AG20443 (cell line): ENCODE measurements around the gene BRPF3.

Source experiments
- DNase-seq: peaks from one replicate; pipeline ENCODE4 v3.0.0; 2012; ENCODE audit warnings: low spot score, mixed read lengths

Gene BRPF3

DNA sequence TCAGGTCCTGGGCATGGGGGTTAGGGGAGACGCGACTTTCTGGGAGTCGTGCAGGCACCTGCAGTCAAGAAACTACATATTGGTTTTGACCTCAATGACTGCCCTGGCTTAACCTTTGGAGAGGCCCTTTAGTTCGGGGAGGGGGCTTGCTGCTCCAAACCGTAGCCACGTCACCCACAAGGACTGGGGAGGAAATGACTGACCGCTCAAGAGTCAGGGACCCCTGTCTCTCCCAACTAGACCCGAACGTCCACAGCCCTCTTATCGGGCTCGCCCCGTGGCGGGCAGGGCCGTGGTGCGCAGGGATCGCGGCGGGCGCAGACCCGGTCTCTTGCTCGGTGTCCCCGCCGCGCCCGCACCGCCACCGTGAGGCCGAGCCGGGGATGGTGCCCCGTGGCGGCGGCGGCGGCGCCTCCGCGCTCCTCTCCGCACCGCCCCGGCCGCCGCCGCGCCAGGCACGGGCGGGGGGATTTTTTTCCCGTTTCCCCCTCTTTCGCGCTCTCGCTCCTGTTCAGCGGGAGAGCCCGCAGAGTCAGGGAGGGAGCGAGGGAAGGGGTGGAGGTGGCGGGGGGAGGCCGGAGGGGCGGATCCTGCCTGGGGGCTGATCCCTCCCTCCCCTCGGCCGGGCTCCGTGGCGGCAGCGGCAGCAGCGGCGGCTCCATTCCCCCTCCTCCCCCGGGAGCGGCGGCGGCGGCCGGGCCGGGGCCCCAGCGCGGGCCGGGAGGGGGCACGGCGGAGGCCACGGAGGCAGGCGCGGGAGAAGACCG lies at the start of gene BRPF3:
TSS of gene BRPF3 (plus strand) at position 632 of the 767 bp plus-strand sequence. CDS start 3,579 bp downstream, outside the sequence.
- peak; percentile 92 for DNase-seq

DNA sequence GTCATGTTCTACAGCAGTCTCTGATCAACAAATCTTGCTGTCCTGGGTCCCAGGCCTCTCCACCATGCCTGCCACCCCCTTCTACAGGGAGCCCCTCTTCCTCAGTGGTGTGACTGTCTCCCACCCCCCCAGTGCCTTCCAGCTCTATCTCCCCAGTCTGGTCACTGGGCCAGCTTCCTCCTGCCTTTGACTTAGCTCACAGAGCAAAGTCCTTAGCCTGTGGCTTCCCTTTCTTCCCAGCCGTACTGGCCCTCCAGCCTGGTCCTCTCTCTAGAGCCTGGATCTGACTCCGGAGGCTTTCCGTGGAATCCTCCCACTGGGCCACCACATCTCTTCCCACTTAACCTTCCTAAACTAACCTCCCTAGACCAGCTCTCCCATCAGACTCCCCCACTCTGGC lies 49.2 kb upstream of the BRPF3 start:
- DNase-seq: no peak

DNA sequence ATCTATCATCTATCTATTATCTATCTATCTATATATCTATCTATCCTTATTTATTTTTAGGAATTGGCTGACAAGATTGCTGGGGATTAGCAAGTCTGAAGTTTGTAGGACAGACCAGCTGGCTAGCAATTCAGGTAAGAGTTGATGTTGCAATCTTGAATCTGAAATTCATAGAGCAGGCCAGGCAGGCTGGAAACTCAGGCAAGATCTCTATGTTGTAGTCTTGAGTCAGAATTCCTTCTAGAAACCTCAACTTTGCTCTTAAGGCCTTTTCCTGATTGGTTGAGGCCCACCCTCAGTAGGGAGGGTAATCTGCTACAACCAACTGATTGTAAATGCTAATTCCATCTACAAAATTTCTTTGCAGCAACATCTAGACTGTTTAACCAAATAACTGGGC lies 47.1 kb upstream of the BRPF3 start:
- no peak for DNase-seq

DNA sequence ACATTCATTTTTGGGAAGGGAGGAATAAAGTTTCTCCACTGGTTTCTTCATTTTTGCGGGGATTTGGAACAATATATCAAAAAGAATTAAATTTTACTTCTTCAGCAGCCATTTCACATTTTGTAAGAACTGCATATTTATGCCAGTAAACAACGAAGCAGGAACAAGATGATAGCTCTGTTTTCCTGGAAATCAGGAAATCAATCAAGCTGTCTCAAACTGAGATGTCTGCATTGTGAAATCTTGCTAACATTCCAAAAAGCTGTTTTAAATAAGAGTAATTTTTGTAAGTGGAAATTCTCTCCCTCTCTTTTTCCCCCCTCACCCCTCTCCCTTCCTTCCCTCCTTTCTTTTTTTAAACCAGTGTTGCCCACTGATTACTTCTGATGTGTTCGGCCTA lies 46.3 kb upstream of the BRPF3 start:
- no peak for DNase-seq

DNA sequence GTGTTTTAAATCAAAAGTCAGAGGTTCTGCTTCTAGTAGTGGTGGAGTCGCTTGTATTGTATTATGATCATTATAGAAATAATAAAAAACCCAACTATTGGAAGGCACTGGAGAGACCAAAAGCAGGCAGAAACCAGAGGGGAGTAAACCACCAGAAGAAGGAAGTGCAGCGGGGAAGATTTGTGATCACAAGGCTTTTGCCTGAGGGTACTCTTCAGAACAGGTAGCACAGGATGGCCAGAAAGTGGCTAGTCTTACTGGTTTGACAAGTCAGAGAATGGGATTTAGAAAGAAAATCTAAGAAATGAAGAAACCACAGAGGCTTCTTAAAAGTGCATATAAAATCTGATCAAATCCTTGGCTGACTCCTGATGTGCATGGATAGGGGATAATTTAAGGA lies 42.3 kb upstream of the BRPF3 start:
- DNase-seq: no peak

DNA sequence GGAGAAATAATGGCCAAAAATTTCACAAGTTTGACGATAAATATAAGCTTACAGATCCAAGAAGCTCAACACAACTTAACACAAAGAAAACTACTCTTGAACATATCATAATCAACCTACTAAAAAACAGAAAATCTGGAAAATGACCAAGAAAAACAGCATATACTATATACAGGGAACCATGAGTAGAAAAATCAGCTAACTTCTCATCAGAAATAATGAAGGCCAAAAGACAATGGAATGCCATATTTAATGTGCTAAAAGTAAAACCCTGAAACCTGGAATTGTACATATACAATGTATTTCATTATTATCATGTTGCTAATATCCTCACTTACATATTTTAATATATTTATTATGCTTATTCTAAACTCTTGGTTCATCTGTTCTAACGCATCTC lies 40.9 kb upstream of the BRPF3 start:
- DNase-seq: no peak

DNA sequence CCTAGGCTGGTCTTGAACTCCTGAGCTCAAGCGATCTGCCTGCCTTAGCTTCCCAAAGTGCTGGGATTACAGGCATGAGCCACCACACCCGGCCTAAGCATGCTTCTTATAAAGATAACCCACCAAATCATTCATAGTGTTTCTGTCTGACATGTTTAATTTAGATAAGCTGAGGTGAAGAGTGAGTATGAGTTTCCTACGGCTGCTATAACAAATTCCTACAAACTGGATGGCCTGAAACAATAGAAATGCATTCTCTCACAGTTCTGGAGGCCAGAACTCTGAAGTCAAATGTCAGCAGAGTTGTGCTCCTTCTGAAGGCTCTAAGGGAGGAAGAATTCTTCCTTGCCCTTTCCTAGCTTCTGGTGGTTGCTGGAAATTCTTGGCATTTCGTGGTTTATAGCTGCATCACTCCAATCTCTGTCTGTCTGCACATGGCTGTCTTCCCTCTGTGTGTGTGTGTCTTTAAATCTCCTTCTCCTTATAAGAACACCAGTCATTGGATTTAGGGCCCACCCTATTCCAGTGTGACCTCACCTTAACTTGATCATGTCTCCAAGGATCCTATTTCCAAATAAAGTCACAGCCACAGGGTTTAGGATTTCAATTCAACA lies 36.3 kb upstream of the BRPF3 start:
- no peak for DNase-seq

DNA sequence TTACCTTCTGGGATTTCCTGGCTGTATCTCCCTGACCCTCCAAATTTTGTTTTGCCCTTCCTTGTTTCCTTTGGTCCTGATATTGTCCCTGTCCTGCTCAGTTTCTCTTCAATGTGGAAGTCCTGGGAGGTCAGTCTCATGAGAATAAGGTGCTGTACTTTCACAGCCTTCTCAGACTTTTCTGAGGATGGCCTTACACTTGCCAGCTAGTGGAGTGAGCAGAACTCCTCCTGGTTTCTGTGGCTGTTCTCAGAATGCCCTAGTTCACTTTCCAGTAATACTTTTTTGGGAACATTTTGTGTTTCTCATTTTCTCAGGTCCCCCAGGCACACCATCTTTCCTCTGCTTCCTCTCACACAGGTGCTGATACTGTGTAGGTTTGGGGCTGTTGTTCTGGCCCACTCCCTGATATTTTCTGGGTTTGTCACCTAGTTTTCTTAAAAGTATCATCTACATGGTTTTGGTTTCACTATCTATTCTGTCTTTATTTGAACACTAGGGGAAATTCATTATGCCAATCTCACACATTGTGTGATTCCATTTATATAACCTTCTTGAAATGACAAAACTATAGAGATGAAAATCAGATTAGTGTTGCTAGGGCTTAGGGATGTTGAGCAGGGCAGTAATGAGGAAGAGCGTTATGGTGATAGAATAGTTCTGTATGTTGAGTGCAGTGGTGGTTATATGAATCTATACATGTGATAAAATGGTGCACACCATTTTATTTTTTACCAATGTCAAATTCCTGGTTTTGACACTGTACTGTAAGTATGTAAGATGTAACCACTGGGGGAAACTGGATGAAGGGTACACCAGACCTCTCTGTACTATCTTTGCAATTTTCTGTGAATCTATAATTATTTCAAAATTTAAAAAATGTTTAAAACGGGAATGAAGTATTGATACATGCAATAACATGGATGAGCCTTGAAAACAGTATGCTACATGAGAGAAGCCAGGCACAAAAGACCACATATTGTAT lies 27.2 kb upstream of the BRPF3 start:
- DNase-seq: no peak

DNA sequence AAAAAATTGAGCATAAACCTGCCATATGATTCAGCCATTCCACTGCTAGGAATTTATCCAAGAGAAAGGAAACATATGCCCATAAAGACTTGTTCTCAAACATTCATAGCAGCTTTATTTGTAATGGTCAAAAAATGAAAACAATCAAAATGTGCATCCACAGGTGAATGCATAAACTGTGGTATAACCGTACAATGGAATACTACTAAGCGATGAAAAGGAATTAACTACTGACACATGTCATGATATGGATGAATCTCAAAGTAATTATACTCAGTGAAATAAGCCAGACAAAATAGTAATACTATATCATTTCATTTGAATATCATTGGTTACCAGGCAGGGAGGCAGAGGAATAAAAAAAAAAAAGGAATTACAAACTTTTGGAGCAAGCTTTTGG lies 25.8 kb upstream of the BRPF3 start:
- DNase-seq: no peak

DNA sequence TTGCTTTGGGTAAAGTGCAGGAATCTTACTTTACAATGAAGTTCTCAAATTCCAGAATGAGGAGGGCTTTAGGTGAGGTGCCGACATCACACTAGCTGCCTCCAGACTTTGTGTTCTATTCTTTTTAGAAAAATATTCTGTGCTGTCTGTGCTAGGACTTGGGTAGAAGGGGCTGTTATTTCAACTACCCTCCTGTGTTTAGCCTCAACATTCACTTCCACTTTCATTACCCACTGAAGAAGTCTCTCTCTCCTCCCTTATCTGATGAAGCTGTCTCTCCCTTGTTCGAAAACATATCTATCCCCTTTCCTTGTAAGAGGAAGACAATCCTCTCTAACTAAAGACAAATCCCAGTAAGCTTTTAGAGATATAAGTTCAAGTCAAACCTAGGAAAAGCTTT lies 25.0 kb upstream of the BRPF3 start:
- DNase-seq: no peak

DNA sequence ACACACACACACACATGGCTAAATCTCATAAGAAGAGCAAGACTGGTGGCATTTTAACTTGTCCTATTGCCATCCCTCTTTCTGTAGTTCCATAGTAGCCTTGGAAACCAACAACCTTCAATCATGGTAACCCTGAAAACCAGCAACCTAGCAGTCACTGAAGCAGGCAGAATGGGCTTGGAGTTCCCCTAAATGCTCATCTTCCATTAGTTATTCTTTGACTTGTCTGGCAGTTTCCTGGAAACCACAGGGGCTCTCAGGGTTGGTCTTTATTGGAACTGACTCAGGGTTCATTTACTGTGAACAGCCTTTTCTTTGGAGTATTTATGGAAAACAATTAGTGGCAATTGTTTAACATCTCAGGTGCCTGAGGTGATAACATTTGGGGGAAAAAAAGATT lies 19.4 kb upstream of the BRPF3 start:
- DNase-seq: no peak

DNA sequence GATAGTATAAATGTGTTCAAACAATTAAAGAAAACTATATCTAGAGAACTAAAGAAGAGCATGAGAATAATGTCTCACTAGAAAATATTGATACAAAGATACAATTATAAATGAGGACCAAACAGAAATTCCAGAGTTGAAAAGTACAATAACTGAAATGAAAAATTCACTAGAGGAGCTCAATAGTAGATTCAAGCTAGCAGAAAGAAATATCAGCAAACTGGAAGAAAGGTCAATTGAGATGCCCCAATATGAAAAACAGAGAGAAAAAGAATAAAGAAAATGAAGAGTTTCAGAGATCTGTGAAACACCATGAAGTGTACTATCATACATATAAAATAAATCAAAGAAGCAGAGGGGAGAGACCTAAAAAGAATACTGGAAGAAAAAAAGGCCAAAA lies 18.0 kb upstream of the BRPF3 start:
- no peak for DNase-seq

DNA sequence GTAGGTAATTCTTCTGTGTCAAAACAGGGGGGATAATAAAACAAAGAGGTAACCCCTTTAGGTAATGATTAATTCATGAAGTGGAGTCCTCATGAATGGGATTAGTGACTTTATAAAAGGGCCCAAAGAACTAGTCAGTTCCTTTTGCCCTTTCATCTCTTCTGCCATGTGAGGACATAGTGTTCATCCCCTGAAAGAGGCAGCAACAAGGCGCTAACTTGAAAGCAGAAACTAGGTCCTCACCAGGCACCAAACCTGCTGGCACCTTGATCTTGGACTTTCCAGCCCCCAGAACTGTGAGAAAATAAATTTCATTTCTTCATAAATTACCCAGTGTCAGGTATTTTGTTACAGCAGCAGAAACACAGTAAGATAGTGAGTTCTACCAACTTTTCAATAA lies 16.4 kb upstream of the BRPF3 start:
- DNase-seq: no peak

DNA sequence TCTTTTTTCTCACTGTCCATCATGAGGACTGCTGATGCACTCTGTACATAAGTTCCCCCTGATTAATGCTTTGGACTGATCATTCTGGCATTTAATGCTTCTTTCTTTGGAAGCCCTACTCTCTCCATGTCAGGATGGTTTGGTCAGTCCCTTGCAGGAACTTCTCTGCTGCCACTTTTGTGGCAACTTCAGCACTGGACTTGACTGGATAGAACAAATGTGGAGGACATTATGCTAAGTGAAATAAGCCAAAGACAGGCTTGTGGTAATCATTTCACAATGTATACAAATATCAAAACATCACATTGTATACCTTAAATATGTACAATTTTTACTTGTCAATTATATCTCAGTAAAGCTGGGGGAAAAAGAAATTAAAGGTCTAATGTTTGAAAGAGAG lies 12.2 kb upstream of the BRPF3 start:
- DNase-seq: no peak

DNA sequence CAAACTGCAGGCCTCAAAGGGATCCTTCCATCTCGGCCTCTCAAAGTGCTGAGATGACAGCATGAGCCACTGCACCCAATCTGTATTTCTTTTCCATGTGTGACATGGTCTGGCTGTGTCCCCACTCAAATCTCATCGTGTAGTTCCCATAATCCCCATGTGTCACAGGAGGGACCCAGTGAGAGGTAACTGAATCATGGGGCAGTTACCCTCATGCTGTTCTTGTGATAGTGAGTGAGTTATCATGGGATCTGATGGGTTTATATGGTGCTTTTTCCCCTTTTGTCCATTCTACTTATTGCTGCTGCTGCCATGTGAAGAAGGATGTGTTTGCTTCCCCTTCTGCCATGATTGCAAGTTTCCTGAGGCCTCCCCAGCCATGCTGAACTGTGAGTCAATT lies 10.3 kb upstream of the BRPF3 start:
- DNase-seq: no peak

DNA sequence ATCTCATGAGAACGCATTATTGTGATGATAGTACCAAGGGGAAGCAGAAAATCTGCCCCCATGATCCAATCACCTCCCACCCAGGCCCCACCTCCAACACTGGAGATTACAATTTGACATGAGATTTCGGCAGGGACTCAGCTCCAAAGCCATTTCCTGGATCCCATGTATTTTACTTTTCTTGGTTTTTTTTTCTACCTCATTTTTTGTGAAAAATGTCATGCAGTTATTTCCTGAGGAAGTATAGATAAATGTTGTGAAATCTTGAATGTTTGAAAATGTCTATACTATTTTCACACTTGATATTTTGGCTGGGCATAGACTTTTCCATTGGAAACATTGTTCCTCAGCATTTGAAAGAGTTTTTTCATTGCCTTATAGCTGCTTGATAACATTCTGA lies 9.1 kb upstream of the BRPF3 start:
- no peak for DNase-seq

DNA sequence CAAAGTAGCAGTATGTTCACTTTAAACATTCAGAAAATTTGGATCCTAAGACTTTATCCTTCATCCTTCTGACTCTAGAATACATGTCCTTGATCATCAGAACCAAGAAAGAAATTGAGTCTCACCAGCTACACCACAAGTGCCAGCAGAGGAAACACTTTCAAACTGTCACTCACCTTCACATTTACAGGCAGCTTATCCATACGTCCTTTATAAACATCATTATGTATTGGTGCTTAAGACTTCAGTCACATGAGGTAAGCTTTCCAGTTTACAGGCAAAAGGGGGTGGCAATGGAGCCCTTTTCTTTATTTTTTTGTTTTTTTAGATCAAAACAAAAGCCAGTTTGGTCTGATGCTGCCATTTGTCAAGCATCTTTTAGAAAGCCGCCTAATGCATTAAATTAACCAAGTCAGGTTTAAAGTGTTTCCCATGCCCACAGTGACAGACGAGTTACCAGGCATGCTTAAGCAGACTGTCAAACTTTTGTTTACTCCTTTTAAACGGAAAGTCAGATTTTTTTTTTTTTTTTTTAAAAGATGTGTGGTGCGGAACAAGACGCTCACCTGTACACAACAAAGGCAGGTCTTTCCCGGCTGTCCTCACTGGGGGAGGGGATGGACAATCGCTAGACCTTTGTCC lies 952 bp upstream of the BRPF3 start:
- DNase-seq: no peak

DNA sequence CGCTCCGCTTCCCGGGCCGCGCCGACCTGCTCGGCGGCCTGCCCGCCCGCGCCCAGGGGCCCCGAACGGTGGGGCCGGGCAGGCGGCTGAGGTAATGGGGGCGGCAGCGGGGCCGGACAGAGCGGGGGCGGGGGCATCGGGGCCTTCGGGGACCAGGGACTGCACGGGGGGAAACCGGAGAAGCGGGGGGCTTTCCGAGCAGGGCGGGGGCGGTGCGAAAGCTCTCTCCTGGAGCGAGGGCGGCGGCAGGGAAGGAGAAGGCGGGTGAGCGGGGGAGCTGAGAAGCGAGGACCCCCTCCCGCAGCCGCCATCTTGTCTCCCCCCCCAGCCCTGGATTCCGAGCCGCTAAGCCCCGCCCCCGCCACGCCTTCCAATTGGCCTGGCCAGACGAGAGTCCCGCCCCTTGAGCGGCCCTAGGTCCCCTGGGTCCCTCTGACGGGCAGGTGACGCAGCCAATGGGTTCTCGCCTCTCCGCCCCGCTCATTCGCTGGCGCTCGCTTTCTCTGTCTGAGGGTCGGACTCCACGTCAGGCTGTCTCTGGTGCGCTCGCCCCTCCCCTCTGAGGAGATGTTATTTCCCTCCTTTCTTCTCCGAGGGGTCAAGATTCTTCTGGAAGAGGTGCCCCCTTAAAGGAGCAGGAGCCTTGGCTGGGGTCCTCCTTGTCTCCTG lies 470 bp downstream of the BRPF3 start:
- peak; percentile 100 for DNase-seq

DNA sequence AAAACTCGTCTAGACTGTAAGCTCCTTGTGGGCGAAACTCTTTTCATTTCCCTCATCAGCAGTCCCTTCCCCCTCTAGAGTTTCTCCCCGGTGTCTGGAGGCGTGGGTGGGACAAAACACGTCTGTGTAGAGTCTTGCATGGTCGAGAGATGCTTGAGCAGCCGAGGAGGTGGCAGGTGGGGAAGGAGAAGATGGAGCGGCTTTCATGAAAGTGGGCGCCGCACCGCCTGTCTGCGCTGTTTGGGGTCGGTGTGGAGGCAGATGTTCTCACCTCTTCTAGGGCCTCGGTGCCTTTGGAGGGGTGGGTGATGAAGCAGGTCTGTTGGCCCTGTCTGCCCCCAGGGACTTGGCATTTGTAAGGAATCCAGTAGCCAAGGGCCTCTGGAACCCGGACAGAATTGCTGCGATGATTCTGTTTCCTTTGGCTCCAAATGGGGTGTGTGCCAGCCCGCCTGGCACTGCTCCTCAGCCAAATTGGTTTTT lies 1.2 kb downstream of the BRPF3 start:
- DNase-seq: no peak

DNA sequence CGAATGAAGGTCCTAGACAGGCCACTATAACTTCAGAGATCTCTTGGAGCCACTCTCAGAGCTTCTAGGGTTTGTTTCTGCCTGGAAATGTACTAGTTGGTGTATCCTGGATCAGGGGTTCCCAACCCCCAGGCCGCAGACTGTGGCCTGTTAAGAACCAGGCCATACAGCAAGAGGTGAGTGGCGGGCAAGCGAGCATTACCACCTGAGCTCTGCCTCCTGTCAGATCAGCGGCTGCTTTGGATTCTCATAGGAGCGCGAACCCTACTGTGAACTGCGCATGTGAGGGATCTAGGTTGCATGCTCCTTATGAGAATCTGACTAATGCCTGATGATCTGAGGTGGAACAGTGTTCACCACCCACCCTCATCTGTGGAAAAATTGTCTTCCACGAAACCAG lies 2.4 kb downstream of the BRPF3 start:
- no peak for DNase-seq

DNA sequence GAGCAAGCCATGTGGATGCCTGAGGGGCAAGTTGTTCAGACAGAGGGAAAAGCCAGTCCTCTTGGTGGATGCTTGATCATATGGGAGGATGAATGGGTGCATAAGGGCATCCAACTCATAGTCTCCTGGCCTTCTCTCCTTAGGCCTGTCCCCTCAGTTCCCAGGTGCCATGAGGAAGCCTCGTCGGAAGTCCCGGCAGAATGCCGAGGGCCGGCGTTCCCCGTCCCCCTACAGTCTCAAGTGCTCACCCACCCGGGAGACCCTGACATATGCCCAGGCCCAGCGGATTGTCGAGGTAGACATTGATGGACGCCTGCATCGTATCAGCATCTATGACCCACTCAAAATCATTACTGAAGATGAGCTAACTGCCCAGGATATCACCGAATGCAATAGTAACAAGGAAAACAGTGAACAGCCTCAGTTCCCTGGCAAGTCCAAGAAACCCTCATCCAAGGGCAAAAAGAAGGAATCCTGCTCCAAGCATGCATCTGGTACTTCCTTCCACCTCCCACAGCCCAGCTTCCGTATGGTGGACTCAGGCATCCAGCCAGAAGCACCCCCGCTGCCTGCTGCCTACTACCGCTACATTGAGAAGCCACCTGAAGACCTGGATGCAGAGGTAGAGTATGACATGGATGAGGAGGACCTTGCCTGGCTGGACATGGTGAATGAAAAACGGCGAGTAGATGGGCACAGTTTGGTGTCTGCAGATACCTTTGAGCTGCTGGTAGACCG lies 3.8 kb downstream of the BRPF3 start:
- no peak for DNase-seq
